Activated naive CD8-positive, alpha-beta T cell treated with anti-CD3 and anti-CD28 coated beads, Interleukin-2, amount 10 ng/mL, durations not matched to agents 7 days and 5 days (primary cell): ENCODE results near the gene RECK. TPM values are rescaled to one million over a fixed set of nuclear protein-coding genes. Genes with fewer than 3 reads are reported as not detected.

ENCODE experiments used
- ATAC-seq: fragments of 150-1000 bp; cut with Tn5 transposase; one replicate; pipeline ENCODE4 v1.10.0; 2021; ENCODE audit warnings: low read depth, moderate library complexity
- POLR2A ChIA-PET: fragments of 350-600 bp; sonication (Branson Sonifier 250); formaldehyde crosslinking; loops from one replicate; lab custom pipeline; 2021; ENCODE audit warnings: antibody characterized with exemption; lab: Charles Lee
- DNase-seq: peaks from one replicate; pipeline ENCODE4 v3.0.0; 2021
- H3K27ac Mint-ChIP-seq: one replicate; pipeline ENCODE4 v1.8.0; 2022; ENCODE audit warnings: mild to moderate bottlenecking, mixed read lengths
- H3K27me3 Mint-ChIP-seq: one replicate; pipeline ENCODE4 v1.8.0; 2022; ENCODE audit warnings: mild to moderate bottlenecking, moderate library complexity, mixed read lengths
- H3K36me3 Mint-ChIP-seq: one replicate; pipeline ENCODE4 v1.8.0; 2021; ENCODE audit warnings: mild to moderate bottlenecking, mixed read lengths
- H3K4me1 Mint-ChIP-seq: one replicate; pipeline ENCODE4 v1.8.0; 2021; ENCODE audit warnings: mixed read lengths
- H3K4me3 Mint-ChIP-seq: one replicate; pipeline ENCODE4 v1.8.0; 2022; ENCODE audit warnings: mild to moderate bottlenecking, moderate library complexity, mixed read lengths
- H3K9me3 Mint-ChIP-seq: one replicate; pipeline ENCODE4 v1.8.0; 2021; ENCODE audit warnings: mixed read lengths
- total RNA-seq, 2 experiments: library from RNA; stranded (reverse); gene quantifications; one replicate each; pipeline ENCODE4 v1.2.3, GENCODE V29; 2021

The RECK gene
- total RNA-seq, 2 experiments from 2014 or later: 8.8 to 9.3 TPM

DNA sequence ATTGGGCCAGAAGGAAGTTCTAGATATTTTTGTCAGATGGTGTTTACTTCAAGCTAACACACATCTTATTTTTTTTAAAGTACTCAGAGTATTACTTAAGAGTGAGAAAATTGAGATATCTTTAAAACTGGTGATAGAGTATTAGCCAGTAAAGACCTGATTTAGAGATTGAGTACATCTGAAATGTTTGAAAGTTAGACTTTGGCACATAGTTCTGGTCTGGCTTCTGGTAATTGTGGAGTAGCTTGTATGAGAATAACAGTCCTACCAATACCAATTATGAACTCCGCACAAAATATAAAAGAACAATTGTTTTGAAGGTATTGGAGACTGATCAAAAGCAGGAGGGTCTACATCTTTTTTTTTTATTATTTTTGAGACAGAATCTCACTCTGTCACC is 55.3 kb downstream of the RECK start:
- DNase-seq (no peak), ATAC-seq (no peak)
- H3K9me3 Mint-ChIP-seq: peaks cover 4% of the 10 kb centered on the region
- H3K27me3 Mint-ChIP-seq: no peaks in the 10 kb centered on the region
- POLR2A ChIA-PET: interaction anchor here (1.2 kb wide), 1 partner anchor 11 kb away, joined by 3 read pairs; no protein-coding TSS in a partner anchor
- H3K27ac Mint-ChIP-seq: peak overlapping the region; percentile 85
- peaks cover 20% of the 10 kb centered on the region for H3K36me3 Mint-ChIP-seq
- peaks cover 12% of the 10 kb centered on the region for H3K4me1 Mint-ChIP-seq
- peak overlapping the region; percentile 29 for H3K4me3 Mint-ChIP-seq

DNA sequence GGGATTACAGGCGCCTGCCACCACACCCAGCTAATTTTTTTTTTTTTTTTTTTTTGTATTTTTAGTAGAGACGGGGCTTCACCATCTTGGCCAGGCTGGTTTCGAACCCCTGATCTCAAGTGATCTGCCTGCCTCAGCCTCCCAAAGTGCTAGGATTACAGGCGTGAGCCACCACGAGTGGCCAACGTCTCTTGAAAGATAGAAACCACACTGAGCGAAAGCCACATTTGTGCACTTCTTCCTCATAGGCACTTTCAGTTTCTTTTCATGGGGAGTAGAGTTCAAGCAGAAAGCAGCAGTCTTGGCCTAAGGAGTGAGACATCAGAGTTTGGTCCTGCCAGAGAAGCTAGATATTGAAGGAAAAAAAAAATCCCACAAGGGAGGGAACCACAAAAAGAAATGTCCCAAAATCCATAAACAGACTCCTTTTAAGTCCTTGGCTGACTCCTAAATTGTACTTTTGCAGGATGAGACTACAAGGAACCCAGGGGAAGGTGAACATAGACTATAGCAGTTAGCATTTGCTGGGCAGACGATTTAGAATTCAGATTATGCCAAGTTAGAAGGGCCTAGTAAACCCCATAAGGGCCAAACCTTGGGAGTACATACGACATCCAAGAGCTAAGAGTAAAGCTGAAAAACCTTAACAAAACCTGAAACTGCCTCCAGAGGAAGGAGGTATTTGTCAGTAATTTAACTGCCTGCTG is 55.9 kb downstream of the RECK start:
- ATAC-seq (peak; percentile 99), DNase-seq (peak; percentile 41)
- H3K27me3 Mint-ChIP-seq: no peaks in the 10 kb centered on the region
- H3K4me3 Mint-ChIP-seq: peak overlapping the region; percentile 65
- peaks cover 4% of the 10 kb centered on the region for H3K9me3 Mint-ChIP-seq
- peaks cover 12% of the 10 kb centered on the region for H3K4me1 Mint-ChIP-seq
- peaks cover 17% of the 10 kb centered on the region for H3K36me3 Mint-ChIP-seq
- POLR2A ChIA-PET: interaction anchor here (1.2 kb wide), 1 partner anchor 12 kb away, joined by 3 read pairs; no protein-coding TSS in a partner anchor
- H3K27ac Mint-ChIP-seq: peak overlapping the region; percentile 92

- Mint-ChIP-seq H3K4me3 (no peak overlapping the region), H3K36me3 (peaks cover 15% of the 10 kb centered on the region), H3K9me3 (peaks cover 4% of the 10 kb centered on the region), H3K27me3 (no peaks in the 10 kb centered on the region), H3K27ac (no peak overlapping the region), H3K4me1 (peaks cover 12% of the 10 kb centered on the region)
- DNase-seq (no peak), ATAC-seq (no peak)
- POLR2A ChIA-PET: no interaction called here
These were observed 56.7 kb downstream of the RECK start for GRCh38 chr9:36093384-36093783.

DNA sequence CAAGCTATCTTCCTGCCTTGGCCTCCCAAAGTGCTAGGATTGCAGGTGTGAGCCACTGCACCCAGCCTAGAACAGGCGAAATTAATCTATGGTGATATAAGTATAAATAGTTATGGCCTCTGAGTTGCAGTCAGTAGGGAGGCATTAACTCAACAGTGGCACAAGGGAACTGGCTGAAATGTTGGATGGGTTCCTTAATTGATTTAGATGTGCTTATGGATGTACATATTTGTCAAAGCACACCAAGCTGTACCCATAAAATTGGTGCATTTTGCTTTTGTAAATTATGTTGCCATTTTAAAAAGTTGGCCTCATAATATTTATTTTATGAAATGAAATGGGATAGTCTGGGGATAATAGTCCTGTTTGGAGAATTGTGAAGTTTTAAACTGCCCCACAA is 63.0 kb downstream of the RECK start:
- ATAC-seq (no peak), DNase-seq (no peak)
- H3K27ac Mint-ChIP-seq: no peak overlapping the region
- no peak overlapping the region for H3K4me3 Mint-ChIP-seq
- POLR2A ChIA-PET: no interaction called here
- no peaks in the 10 kb centered on the region for H3K9me3 Mint-ChIP-seq
- peaks cover 8% of the 10 kb centered on the region for H3K4me1 Mint-ChIP-seq
- peaks cover 2% of the 10 kb centered on the region for H3K27me3 Mint-ChIP-seq
- H3K36me3 Mint-ChIP-seq: no peaks in the 10 kb centered on the region

GRCh38 chr9:36100532-36100931 is 63.8 kb downstream of the RECK start:
- H3K9me3 Mint-ChIP-seq: no peaks in the 10 kb centered on the region
- no peak overlapping the region for H3K27ac Mint-ChIP-seq
- DNase-seq: no peak
- peaks cover 8% of the 10 kb centered on the region for H3K4me1 Mint-ChIP-seq
- H3K27me3 Mint-ChIP-seq: peaks cover 2% of the 10 kb centered on the region
- POLR2A ChIA-PET: interaction anchor here (1.9 kb wide), 1 partner anchor 66 kb away, joined by 8 read pairs; no protein-coding TSS in a partner anchor
- H3K4me3 Mint-ChIP-seq: no peak overlapping the region
- ATAC-seq: no peak
- H3K36me3 Mint-ChIP-seq: no peaks in the 10 kb centered on the region

DNA sequence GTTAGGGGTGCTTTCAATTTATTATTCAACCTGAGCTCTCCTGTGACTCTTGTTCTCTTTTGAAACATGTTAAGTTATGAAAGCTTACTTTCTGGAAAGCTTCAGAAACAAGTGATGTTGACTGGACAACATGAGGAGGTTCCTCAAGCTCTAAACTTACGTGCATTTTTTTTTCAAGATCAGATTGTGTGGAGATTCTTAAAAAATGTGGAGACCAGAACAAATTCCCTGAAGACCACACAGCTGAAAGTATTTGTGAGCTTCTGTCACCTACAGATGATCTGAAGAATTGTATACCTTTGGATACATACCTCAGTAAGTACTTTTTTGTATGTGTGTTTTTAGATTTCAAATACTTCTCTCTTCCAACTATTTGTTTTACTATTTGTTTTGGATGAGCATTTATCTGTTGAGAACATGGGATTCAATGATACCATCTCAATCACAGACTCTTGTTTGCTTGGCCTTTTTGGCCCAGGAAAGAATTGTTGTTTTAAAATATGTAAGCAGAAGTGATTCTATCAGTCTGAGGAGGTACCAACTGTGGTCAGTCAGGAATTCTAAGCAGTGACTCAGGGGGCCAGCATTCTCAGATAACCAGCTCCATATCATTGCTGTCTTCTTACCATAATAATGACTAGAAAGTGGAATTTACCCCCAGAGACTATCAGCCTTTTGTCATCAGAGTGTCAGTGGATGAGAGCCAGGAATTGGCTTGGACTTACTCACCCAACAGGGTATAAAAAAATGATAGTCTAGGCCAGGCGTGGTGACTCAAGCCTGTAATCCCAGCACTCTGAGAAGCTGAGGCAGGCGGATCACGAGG is 65.4 kb downstream of the RECK start:
- no peak for DNase-seq
- Mint-ChIP-seq H3K36me3 (no peaks in the 10 kb centered on the region), H3K9me3 (no peaks in the 10 kb centered on the region), H3K4me3 (no peak overlapping the region), H3K27ac (no peak overlapping the region), H3K4me1 (peaks cover 8% of the 10 kb centered on the region), H3K27me3 (peaks cover 2% of the 10 kb centered on the region)
- no peak for ATAC-seq
- POLR2A ChIA-PET: interaction anchor here (0.6 to 1.9 kb wide), 3 partner anchors 62 to 204 kb away, joined by 3 to 8 read pairs (median 3); no protein-coding TSS in a partner anchor

GRCh38 chr9:36102742-36103495 is 66.2 kb downstream of the RECK start:
- Mint-ChIP-seq H3K36me3 (no peaks in the 10 kb centered on the region), H3K4me3 (no peak overlapping the region), H3K9me3 (no peaks in the 10 kb centered on the region), H3K27me3 (peaks cover 2% of the 10 kb centered on the region), H3K4me1 (peaks cover 8% of the 10 kb centered on the region), H3K27ac (no peak overlapping the region)
- POLR2A ChIA-PET: interaction anchor here (0.6 to 2.8 kb wide), 5 partner anchors 34 to 88 kb away, joined by 3 to 15 read pairs (median 3); partner anchors contain the start of genes CLTA and GLIPR2
- DNase-seq: peak; percentile 81
- ATAC-seq: peak; percentile 100

DNA sequence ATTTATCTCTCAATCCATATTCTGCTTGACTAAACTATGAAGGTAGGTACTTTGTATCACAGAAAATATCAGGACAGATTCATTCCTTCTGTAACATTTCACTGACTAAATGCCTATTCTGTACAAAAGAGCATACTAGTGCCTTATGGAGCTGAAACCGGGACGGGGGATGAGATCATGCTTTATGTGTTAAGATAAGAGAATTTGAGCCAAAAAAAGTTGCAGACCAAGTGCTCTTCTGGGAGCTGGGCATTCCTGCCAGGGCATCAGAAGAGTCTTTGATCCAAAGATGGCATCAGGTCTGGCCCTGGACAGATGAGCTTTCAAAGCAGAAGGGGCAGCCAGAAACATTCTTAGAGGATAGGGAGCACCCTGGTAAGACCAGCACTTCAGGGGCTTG is 72.4 kb downstream of the RECK start:
- Mint-ChIP-seq H3K9me3 (no peaks in the 10 kb centered on the region), H3K4me3 (no peak overlapping the region), H3K4me1 (no peaks in the 10 kb centered on the region), H3K27me3 (no peaks in the 10 kb centered on the region), H3K36me3 (peaks cover 13% of the 10 kb centered on the region), H3K27ac (no peak overlapping the region)
- DNase-seq (no peak), ATAC-seq (no peak)
- POLR2A ChIA-PET: no interaction called here

GRCh38 chr9:36110434-36110833 is 73.7 kb downstream of the RECK start:
- POLR2A ChIA-PET: no interaction called here
- no peak overlapping the region for H3K27ac Mint-ChIP-seq
- no peaks in the 10 kb centered on the region for H3K9me3 Mint-ChIP-seq
- H3K36me3 Mint-ChIP-seq: peaks cover 13% of the 10 kb centered on the region
- no peak overlapping the region for H3K4me3 Mint-ChIP-seq
- no peaks in the 10 kb centered on the region for H3K4me1 Mint-ChIP-seq
- DNase-seq (no peak), ATAC-seq (no peak)
- H3K27me3 Mint-ChIP-seq: no peaks in the 10 kb centered on the region

- H3K36me3 Mint-ChIP-seq: peaks cover 13% of the 10 kb centered on the region
- H3K27me3 Mint-ChIP-seq: no peaks in the 10 kb centered on the region
- no peaks in the 10 kb centered on the region for H3K9me3 Mint-ChIP-seq
- POLR2A ChIA-PET: no interaction called here
- no peak overlapping the region for H3K4me3 Mint-ChIP-seq
- ATAC-seq (no peak), DNase-seq (no peak)
- peaks cover 2% of the 10 kb centered on the region for H3K4me1 Mint-ChIP-seq
- H3K27ac Mint-ChIP-seq: no peak overlapping the region
These were observed 75.8 kb downstream of the RECK start for GRCh38 chr9:36112516-36112915.

DNA sequence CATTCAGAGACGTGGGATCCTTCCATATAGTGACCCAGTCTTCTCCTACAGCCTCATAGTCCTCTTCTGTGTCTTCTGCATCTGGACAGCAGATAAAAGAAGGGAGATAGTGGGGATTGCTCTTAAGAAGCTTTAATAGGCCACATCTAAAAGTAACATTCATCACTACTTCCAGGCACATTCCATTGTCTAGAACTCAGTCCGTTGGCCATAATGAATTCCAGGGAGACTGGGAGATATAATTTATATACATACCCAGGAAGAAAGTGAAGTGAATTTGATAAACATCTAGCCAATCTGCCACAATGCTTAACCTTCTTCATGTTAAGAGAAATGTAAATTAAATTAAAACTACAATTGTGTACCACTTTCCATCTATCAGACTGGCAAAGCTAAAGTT is 77.3 kb downstream of the RECK start:
- Mint-ChIP-seq H3K4me3 (no peak overlapping the region), H3K36me3 (peaks cover 6% of the 10 kb centered on the region), H3K9me3 (no peaks in the 10 kb centered on the region), H3K4me1 (peaks cover 2% of the 10 kb centered on the region), H3K27me3 (no peaks in the 10 kb centered on the region), H3K27ac (no peak overlapping the region)
- ATAC-seq: no peak
- no peak for DNase-seq
- POLR2A ChIA-PET: interaction anchor here (1.2 kb wide), 1 partner anchor 23 kb away, joined by 5 read pairs; the partner anchor contains the start of gene GLIPR2

DNA sequence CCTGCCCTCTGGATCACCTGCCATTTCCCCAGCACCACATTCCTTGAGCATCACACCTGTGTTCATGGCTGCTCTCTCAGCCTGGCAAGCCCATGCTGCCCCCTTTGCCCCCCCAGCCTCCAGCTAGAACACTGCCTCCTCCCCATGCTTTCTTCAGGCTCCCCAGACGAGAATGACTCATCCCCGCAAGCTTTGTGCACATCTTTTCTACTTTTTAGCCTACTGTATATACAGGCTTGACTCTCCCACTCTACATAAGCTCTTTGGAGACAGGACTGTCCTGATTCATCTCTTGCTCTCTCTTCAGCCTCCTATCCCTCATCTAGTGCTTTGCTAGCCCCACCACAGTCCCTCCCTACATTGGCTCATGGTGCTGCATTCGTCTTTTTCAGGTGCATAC is 79.9 kb downstream of the RECK start:
- no peak overlapping the region for H3K4me3 Mint-ChIP-seq
- peaks cover 2% of the 10 kb centered on the region for H3K4me1 Mint-ChIP-seq
- no peak for ATAC-seq
- H3K36me3 Mint-ChIP-seq: peaks cover 2% of the 10 kb centered on the region
- H3K27ac Mint-ChIP-seq: no peak overlapping the region
- H3K9me3 Mint-ChIP-seq: no peaks in the 10 kb centered on the region
- no peak for DNase-seq
- H3K27me3 Mint-ChIP-seq: no peaks in the 10 kb centered on the region
- POLR2A ChIA-PET: interaction anchor here (0.7 kb wide), 2 partner anchors 9 to 16 kb away, joined by 3 read pairs; no protein-coding TSS in a partner anchor

DNA sequence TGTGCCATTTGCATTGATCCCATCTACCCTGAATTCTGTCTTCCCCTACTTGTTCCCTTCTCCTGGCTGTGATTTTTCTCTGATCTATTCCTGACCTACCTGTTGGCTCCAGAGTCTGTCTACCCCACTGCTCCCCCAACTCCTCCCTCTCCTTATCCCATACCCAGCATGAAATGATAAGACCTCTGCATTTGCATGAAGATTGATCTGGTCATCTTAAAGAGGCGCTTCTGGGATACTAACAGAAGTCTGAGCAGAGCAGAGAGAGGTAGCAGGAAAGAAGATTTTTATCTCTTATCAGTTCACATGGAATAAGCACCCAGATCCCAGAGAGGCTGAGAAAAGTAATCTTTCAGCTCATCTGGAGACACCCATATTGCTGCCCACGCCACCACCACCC is 81.5 kb downstream of the RECK start:
- peaks cover 2% of the 10 kb centered on the region for H3K36me3 Mint-ChIP-seq
- no peak overlapping the region for H3K27ac Mint-ChIP-seq
- no peak overlapping the region for H3K4me3 Mint-ChIP-seq
- no peak for DNase-seq
- no peaks in the 10 kb centered on the region for H3K27me3 Mint-ChIP-seq
- no peak for ATAC-seq
- POLR2A ChIA-PET: no interaction called here
- peaks cover 2% of the 10 kb centered on the region for H3K4me1 Mint-ChIP-seq
- no peaks in the 10 kb centered on the region for H3K9me3 Mint-ChIP-seq
